GM12891 (cell line): ENCODE data around the gene PRPSAP1.

ENCODE experiments used
- PAX5 ChIP-seq: IDR thresholded peaks from 2 replicates; pipeline ENCODE4 v1.6.1; 2011; ENCODE audit warnings: low read length, moderate library complexity, mild to moderate bottlenecking; ENCODE audit not compliant: insufficient read depth, severe bottlenecking
- POLR2A ChIP-seq: IDR thresholded peaks from 2 replicates; pipeline ENCODE4 v1.6.1; 2011; ENCODE audit warnings: low read depth, low read length, control low read depth
- POLR2AphosphoS5 ChIP-seq: IDR thresholded peaks from 2 replicates; pipeline ENCODE4 v1.6.1; 2011; ENCODE audit warnings: low read depth, low read length, control low read depth
- POU2F2 ChIP-seq: IDR thresholded peaks from 2 replicates; pipeline ENCODE4 v1.6.1; 2011; ENCODE audit warnings: low read depth, mild to moderate bottlenecking, control low read depth, low read length, moderate library complexity
- SPI1 ChIP-seq: IDR thresholded peaks from 2 replicates; pipeline ENCODE4 v1.6.1; 2011; ENCODE audit warnings: low read depth, low read length, control low read depth
- TAF1 ChIP-seq: IDR thresholded peaks from 2 replicates; pipeline ENCODE4 v1.6.1; 2011; ENCODE audit warnings: low read depth, low read length, control low read depth

DNA sequence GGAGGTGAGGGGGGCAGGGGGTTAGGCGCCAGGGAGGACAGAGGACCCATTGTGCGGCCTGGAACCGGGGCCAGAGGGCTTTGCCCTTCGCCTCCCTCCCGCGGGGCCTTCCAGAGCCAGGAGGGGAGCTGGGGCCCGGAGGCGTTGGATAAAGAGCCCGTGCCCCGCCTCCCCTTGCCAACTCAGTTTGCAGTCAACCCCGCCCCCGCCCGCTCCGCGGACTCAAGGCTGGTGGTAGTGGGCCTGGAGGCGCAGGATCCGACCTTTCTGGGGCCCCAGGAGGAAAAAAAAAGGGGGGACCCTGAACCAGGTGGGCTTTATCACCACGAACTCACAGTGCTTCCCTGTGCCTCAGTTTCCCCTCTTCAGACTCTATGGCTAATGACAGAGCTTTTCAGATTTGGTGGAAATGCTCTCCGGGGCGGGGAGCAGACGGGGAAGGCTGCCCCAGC, 28.7 kb upstream of the PRPSAP1 start:
- TF ChIP-seq POLR2AphosphoS5, result no peak
- no peak for TF ChIP-seq TAF1
- no peak for TF ChIP-seq POLR2A
- TF ChIP-seq SPI1, result no peak
- no peak for TF ChIP-seq PAX5
- TF ChIP-seq POU2F2, result no peak
